T-cell (primary cell): ENCODE data around the gene KCNN1. TPM values are rescaled to one million over a fixed set of nuclear protein-coding genes. Genes with fewer than 3 reads are reported as not detected.

Experiments used
- ATAC-seq, 4 experiments: fragments of 200-7000 bp in 3 of 4; fragments of 150-1000 bp in 1 of 4; cut with Tn5 transposase; replicated peaks in 1 of 4; 1 replicate in 3 of 4; 2 replicates in 1 of 4; pipeline ENCODE4 v1.10.0; 2021; ENCODE audit warnings: moderate library complexity in 3 of 4, mild to moderate bottlenecking in 2 of 4, moderate number of reproducible peaks in 1 of 4
- CTCF ChIA-PET, 2 donors: fragments of 300-600 bp; sonication (Branson Sonifier 250); formaldehyde crosslinking; loops; one replicate each; lab custom pipeline; 2022; ENCODE audit warnings: antibody characterized with exemption in 2 of 2; lab: Charles Lee
- POLR2A ChIA-PET, 2 donors: fragments of 300-600 bp; sonication (Branson Sonifier 250); formaldehyde crosslinking; loops; one replicate each; lab custom pipeline; 2022; ENCODE audit warnings: antibody characterized with exemption in 2 of 2; lab: Charles Lee
- DNase-seq, 35 experiments: peaks; one replicate each; pipeline versions ENCODE4 v3.0.0 to v3.0.0-alpha.2; 2013 to 2023
- H3K27ac ChIP-seq: one replicate; pipeline ENCODE4 v1.5.1; 2013; ENCODE audit warnings: low read length
- H3K27me3 ChIP-seq, 2 experiments: replicated peaks in 1 of 2; 1 replicate in 1 of 2; 2 replicates in 1 of 2; pipeline versions ENCODE4 v1.6.1 to v1.7.0; 2013; ENCODE audit warnings: low read length in 1 of 2, mixed read lengths in 1 of 2; ENCODE audit not compliant: control insufficient read depth in 2 of 2, insufficient read depth in 2 of 2; ENCODE audit errors: extremely low read depth in 1 of 2
- H3K36me3 ChIP-seq, 2 donors: 1 replicate in 1 of 2; 2 replicates in 1 of 2; pipeline versions ENCODE4 v1.6.1 to v1.7.0; 2013; ENCODE audit warnings: low read length in 1 of 2; ENCODE audit not compliant: control insufficient read depth in 2 of 2, insufficient read depth in 1 of 2; ENCODE audit errors: extremely low read depth in 1 of 2
- H3K4me1 ChIP-seq, 2 experiments: 1 replicate in 1 of 2; 2 replicates in 1 of 2; pipeline versions ENCODE4 v1.6.1 to v1.7.0; 2013; ENCODE audit warnings: low read length in 2 of 2, mixed read lengths in 1 of 2; ENCODE audit not compliant: insufficient read depth in 2 of 2, control insufficient read depth in 1 of 2; ENCODE audit errors: extremely low read depth in 1 of 2
- H3K4me3 ChIP-seq, 2 donors: 1 replicate in 1 of 2; 2 replicates in 1 of 2; pipeline versions ENCODE4 v1.5.1 to v1.7.0; 2013; ENCODE audit warnings: mild to moderate bottlenecking in 2 of 2, low read length in 1 of 2, moderate library complexity in 1 of 2; ENCODE audit not compliant: control insufficient read depth in 1 of 2; ENCODE audit errors: extremely low read depth in 1 of 2
- H3K9me3 ChIP-seq: 2 replicates; pipeline ENCODE4 v1.7.0; 2013
- H3K27ac Mint-ChIP-seq, 2 donors: one replicate each; pipeline ENCODE4 v1.8.0; 2020 to 2021; ENCODE audit warnings: mild to moderate bottlenecking in 2 of 2, mixed read lengths in 2 of 2
- H3K27me3 Mint-ChIP-seq, 2 donors: one replicate each; pipeline ENCODE4 v1.8.0; 2021 to 2022; ENCODE audit warnings: mixed read lengths in 2 of 2
- H3K36me3 Mint-ChIP-seq: one replicate; pipeline ENCODE4 v1.8.0; 2021; ENCODE audit warnings: mixed read lengths
- H3K4me1 Mint-ChIP-seq, 3 donors: one replicate each; pipeline ENCODE4 v1.8.0; 2020 to 2022; ENCODE audit warnings: mixed read lengths in 3 of 3, mild to moderate bottlenecking in 1 of 3
- H3K4me3 Mint-ChIP-seq, 3 donors: one replicate each; pipeline ENCODE4 v1.8.0; 2020 to 2022; ENCODE audit warnings: mild to moderate bottlenecking in 3 of 3, mixed read lengths in 3 of 3, moderate library complexity in 3 of 3
- H3K9me3 Mint-ChIP-seq, 3 donors: one replicate each; pipeline ENCODE4 v1.8.0; 2020 to 2022; ENCODE audit warnings: mixed read lengths in 3 of 3
- WGBS: methylation state at CpG from one replicate; pipeline ENCODE4 v1.1.5; 2013; ENCODE audit warnings: missing lambda C conversion rate; ENCODE audit not compliant: insufficient coverage; 5-methylcytosine and 5-hydroxymethylcytosine counted together
- total RNA-seq, 35 experiments: library from RNA in 6 of 35; stranded (reverse) in 6 of 35; fragments of 120-200 nt in 1 of 35; gene quantifications; one replicate each; pipeline versions ENCODE4 v1.2.1 to v1.2.4 and lab custom pipeline; 2013 to 2026

KCNN1 gene
- total RNA-seq, 5 donors from 2014 or later (not counting 1 experiment from before 2014, with no cell fraction given) = not detected

DNA sequence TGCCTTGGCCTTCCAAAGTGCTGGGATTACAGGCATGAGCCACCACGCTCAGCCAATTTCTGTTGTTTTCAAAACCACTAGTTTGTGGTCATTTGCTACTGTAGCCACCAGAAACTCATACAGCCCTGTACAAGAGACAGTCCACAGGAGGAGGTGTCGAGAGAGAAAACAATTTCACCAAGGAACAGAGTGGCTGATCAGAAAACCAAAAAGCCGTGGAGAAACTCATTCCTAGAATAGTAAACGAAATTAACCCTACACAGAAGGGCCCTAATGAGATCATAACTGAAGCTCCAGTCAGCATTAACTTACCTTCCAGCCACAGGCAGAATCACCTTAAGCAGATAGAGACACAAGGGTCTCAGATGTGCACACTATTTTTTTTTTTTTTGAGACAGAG, 37.9 kb upstream of the KCNN1 start:
- WGBS = 53% methylated on average over 3 of the region's 4 CpGs
- ATAC-seq = no peak
- no peaks in the 10 kb centered on the region for H3K27me3 Mint-ChIP-seq
- ChIA-PET CTCF (interaction anchor here in 1 of 2 donors (0.6 kb wide), 1 partner anchor 53 kb away, joined by 3 read pairs; no protein-coding TSS in a partner anchor), POLR2A (no interaction called here)
- H3K4me3 Mint-ChIP-seq = no peak overlapping the region
- no peaks in the 10 kb centered on the region for H3K36me3 ChIP-seq
- H3K27ac ChIP-seq = no peak overlapping the region
- peaks cover 6 to 22% of the 10 kb centered on the region in 2 experiments for H3K4me1 ChIP-seq
- peaks cover 11 to 20% (median 14%) of the 10 kb centered on the region in 3 donors for H3K4me1 Mint-ChIP-seq
- H3K4me3 ChIP-seq = no peak overlapping the region
- no peak for DNase-seq
- peaks cover 0 to 7% of the 10 kb centered on the region in 2 experiments for H3K27me3 ChIP-seq
- no peaks in the 10 kb centered on the region for H3K36me3 Mint-ChIP-seq
- no peak overlapping the region for H3K27ac Mint-ChIP-seq
- no peaks in the 10 kb centered on the region for H3K9me3 Mint-ChIP-seq
- H3K9me3 ChIP-seq = no peaks in the 10 kb centered on the region

DNA sequence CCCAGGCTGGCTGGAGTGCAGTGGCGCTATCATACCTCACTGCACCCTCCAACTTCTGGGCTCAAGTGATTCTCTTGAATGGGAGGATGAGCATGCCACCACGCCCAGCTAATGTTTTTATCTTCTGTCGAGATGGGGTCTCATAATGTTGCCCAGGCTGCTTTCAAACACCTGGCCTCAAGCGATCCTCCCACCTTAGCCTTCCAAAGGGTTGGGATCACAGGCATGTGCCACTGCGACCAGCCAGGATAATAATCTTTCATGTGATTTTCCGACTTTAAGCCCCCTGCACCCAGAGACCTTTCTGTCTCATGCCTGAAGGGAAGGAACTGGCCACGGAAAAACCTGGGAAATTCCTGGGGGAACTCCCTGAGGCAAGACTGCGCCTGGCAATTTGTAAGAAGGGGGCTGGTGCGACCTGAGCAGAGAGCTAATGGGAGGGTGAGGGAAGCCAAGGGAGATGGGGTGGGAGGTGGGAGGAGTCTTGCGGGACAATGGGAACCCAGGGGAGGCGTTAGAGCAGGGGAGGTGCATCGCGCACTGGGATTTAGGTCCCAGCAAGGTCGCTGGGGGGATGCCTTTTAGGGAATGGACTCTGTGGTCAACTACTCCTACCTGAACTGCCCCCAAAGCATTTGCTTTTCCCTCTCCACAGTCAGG, 35.2 kb upstream of the KCNN1 start:
- 27% methylated on average over 4 of the region's 14 CpGs for WGBS
- Mint-ChIP-seq H3K4me1 (peaks cover 11 to 20% (median 14%) of the 10 kb centered on the region in 3 donors), H3K27me3 (no peaks in the 10 kb centered on the region), H3K27ac (peak overlapping the region in 1 of 2 donors; percentile 46), H3K36me3 (no peaks in the 10 kb centered on the region), H3K9me3 (no peaks in the 10 kb centered on the region), H3K4me3 (peak overlapping the region; percentile 53 to 82 (median 58))
- ChIA-PET POLR2A (interaction anchor here in 1 of 2 donors (0.6 to 1.0 kb wide), 2 partner anchors 21 to 72 kb away, joined by 3 to 14 read pairs; partner anchors contain the start of gene RPL18A), CTCF (interaction anchor here in 1 of 2 donors (0.9 to 3.8 kb wide), 7 partner anchors 14 to 229 kb away, joined by 3 to 139 read pairs (median 5); partner anchors contain the start of genes JAK3 and RPL18A)
- ATAC-seq (no peak), DNase-seq (no peak)
- no peak overlapping the region for H3K27ac ChIP-seq
- H3K36me3 ChIP-seq = peaks cover 2 to 5% of the 10 kb centered on the region in 2 donors
- peak overlapping the region in 1 of 2 donors; percentile 90 for H3K4me3 ChIP-seq
- no peaks in the 10 kb centered on the region for H3K9me3 ChIP-seq
- H3K4me1 ChIP-seq = peaks cover 6 to 23% of the 10 kb centered on the region in 2 experiments
- H3K27me3 ChIP-seq = peaks cover 0 to 4% of the 10 kb centered on the region in 2 experiments

DNA sequence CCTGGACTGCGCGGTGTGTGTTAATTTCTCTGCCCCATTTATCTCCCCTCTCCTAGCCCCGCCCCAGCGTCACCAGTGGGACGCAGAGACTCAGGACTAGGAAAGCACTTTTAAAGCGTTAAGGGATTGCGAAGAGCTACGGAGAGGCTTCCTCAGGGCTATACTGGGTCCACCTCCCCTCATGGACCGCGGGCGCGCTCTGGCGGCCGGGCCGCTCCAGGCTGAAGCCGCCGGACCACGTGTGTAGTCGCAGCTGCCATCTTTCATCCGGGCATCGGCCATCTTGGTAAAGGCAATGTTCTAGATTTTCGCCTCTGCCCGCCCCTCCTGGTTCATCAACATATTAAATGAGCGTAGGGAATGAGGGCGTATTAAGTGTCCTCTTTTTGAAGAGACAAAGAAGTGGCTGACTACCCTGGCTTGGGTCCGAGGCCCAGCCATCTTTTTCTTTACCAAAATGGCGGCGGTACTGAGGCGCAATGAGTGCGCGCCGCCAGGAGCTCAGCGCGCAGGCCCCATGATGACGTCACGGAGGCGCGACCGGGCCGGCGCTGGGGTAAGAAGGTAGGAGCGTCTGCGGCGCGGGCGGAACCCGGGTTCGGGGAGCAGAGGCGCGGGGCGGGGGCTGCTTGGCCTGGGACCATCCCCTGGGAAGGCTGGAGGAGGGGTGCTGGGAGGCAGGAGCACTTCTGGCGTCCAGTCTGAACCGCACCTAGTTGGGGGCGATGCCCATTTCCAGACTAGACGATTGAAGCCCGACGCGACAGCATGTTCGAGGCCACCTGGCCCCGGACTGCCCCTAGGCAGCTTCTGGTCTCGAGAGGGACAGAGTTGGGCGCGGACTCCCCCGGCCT, 34.2 kb upstream of the KCNN1 start, which contains the start of gene CCDC124:
Gene CCDC124, plus strand, starts transcription at position 531 of the 854 bp plus-strand sequence. CDS start 3,406 bp downstream, outside the sequence.
- Mint-ChIP-seq H3K4me1 (peaks cover 11 to 20% (median 14%) of the 10 kb centered on the region in 3 donors), H3K27me3 (no peaks in the 10 kb centered on the region), H3K27ac (peak within 1 kb of the TSS; percentile 93 to 94), H3K9me3 (no peaks in the 10 kb centered on the region), H3K4me3 (peak within 1 kb of the TSS; percentile 82 to 88 (median 84)), H3K36me3 (peaks cover 3% of the 10 kb centered on the region)
- DNase-seq (peak; percentile 83 to 96 (median 89)), ATAC-seq (peak; percentile 96 to 97 (median 96))
- no peaks in the 10 kb centered on the region for H3K9me3 ChIP-seq
- peak within 1 kb of the TSS; percentile 94 for H3K27ac ChIP-seq
- POLR2A ChIA-PET = interaction anchor here (0.6 to 1.3 kb wide), 5 partner anchors 15 to 73 kb away, joined by 3 to 14 read pairs (median 7); partner anchors contain the start of gene RPL18A (in 2 of the 2)
- 0% methylated on average over 43 of the region's 64 CpGs for WGBS
- H3K4me3 ChIP-seq = peak within 1 kb of the TSS; percentile 76 to 90
- H3K4me1 ChIP-seq = peaks cover 6 to 23% of the 10 kb centered on the region in 2 experiments
- H3K27me3 ChIP-seq = peaks cover 0 to 4% of the 10 kb centered on the region in 2 experiments
- CTCF ChIA-PET = interaction anchor here (0.5 to 3.8 kb wide), 16 partner anchors 13 to 478 kb away, joined by 3 to 139 read pairs (median 4); partner anchors contain the start of genes RPL18A (in 2 of the 2), JAK3 (in 1 of the 2), PGLS (in 1 of the 2) and SLC5A5 (in 1 of the 2)
- peaks cover 3 to 10% of the 10 kb centered on the region in 2 donors for H3K36me3 ChIP-seq

DNA sequence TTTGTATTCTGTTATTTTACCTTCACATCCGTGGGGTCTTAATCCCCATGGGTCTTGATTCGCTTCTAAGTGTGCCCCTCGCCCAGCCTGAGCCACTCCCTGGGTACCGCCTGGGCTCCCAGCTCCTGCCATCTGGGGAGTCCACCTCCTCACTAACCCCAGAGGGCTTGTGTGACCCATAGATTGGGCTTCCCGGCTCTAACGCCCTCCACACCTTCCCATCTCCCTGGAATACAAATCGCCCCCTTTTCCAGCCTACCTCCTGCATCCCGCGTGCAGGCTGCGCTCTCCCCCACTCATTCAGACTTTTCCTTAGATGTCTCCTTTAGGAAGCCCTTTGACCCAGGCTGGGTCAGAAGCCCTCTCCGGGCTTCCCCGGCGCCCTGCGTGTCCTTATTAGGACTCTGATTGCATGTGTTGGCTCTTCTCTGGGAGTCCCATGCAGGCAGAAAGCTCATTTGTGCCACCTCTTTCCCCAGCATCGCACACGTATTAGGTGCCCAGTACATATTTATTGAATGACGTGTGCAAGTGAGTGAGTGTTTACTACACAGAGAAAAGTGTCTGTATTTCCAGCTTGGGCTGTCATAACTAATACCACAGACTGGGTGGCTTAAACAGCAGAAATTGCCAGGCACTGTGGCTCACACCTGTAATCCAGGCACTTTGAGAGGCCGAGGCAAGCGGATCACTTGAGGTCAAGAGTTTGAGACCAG, 33.3 kb upstream of the KCNN1 start:
- Histone ChIP-seq H3K36me3 (peaks cover 3 to 10% of the 10 kb centered on the region in 2 donors), H3K27ac (peak overlapping the region; percentile 94), H3K27me3 (peaks cover 0 to 4% of the 10 kb centered on the region in 2 experiments), H3K9me3 (no peaks in the 10 kb centered on the region), H3K4me3 (peak overlapping the region; percentile 76 to 90), H3K4me1 (peaks cover 6 to 29% of the 10 kb centered on the region in 2 experiments)
- ATAC-seq (no peak), DNase-seq (no peak)
- 38% methylated on average over 17 of the region's 19 CpGs for WGBS
- Mint-ChIP-seq H3K4me1 (peaks cover 11 to 20% (median 14%) of the 10 kb centered on the region in 3 donors), H3K4me3 (peak overlapping the region; percentile 82 to 88 (median 84)), H3K36me3 (peaks cover 3% of the 10 kb centered on the region), H3K9me3 (no peaks in the 10 kb centered on the region), H3K27me3 (no peaks in the 10 kb centered on the region), H3K27ac (peak overlapping the region; percentile 20 to 94)
- ChIA-PET CTCF (interaction anchor here (0.6 to 3.8 kb wide), 11 partner anchors 12 to 479 kb away, joined by 3 to 139 read pairs (median 4); partner anchors contain the start of genes RPL18A (in 2 of the 2), JAK3 (in 1 of the 2), PGLS (in 1 of the 2) and SLC5A5 (in 1 of the 2)), POLR2A (interaction anchor here in 1 of 2 donors (0.5 to 1.3 kb wide), 4 partner anchors 66 to 74 kb away, joined by 3 to 7 read pairs (median 6); partner anchors contain the start of gene RPL18A)

DNA sequence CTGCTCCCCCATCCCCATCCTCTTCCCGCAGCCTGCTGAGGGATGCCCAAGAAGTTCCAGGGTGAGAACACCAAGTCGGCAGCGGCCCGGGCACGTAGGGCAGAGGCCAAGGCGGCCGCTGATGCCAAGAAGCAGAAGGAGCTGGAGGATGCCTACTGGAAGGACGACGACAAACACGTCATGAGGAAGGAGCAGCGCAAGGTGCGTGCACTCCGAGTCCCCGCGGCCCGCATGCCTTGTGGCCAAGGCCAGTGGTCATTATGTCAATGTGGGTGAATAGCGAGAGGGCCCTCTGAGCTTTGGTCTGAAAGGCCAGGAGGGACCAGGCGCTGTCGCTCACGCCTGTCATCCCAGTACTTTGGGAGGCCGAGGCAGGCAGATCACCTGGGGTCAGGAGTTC, 30.5 kb upstream of the KCNN1 start:
- Mint-ChIP-seq H3K27ac (no peak overlapping the region), H3K4me1 (peaks cover 11 to 20% (median 14%) of the 10 kb centered on the region in 3 donors), H3K9me3 (no peaks in the 10 kb centered on the region), H3K27me3 (no peaks in the 10 kb centered on the region), H3K4me3 (no peak overlapping the region), H3K36me3 (peaks cover 6% of the 10 kb centered on the region)
- H3K4me1 ChIP-seq = peaks cover 6 to 30% of the 10 kb centered on the region in 2 experiments
- ChIA-PET POLR2A (no interaction called here), CTCF (interaction anchor here (0.5 to 3.6 kb wide), 5 partner anchors 24 to 710 kb away, joined by 3 to 43 read pairs (median 4); partner anchors contain the start of gene RPL18A (in 1 of the 2))
- ATAC-seq (no peak), DNase-seq (no peak)
- H3K27ac ChIP-seq = no peak overlapping the region
- peaks cover 0 to 4% of the 10 kb centered on the region in 2 experiments for H3K27me3 ChIP-seq
- no peaks in the 10 kb centered on the region for H3K9me3 ChIP-seq
- H3K36me3 ChIP-seq = peaks cover 3 to 19% of the 10 kb centered on the region in 2 donors
- 95% methylated on average over 19 of the region's 21 CpGs for WGBS
- no peak overlapping the region for H3K4me3 ChIP-seq
